GM21529 (cell line): Measurements from ENCODE around the gene CLEC4E.
"Not testable (repeated sequence)": the region's sequence is repeated elsewhere in the genome, so short reads cannot be mapped to it uniquely, and the experiment has no call there.

Experiments
- ATAC-seq: cut with Tn5 transposase; IDR thresholded peaks from one replicate; pipeline ENCODE4 v1.9.1; 2021; ENCODE audit not compliant: unreplicated experiment

The CLEC4E gene, protein sequence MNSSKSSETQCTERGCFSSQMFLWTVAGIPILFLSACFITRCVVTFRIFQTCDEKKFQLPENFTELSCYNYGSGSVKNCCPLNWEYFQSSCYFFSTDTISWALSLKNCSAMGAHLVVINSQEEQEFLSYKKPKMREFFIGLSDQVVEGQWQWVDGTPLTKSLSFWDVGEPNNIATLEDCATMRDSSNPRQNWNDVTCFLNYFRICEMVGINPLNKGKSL

GRCh38 chr12:8540831-8541230 is at the start of gene CLEC4E:
CLEC4E (minus strand) TSS chr12:8540905; CDS start chr12:8540797, 108 bp downstream.
- not testable (repeated sequence) for ATAC-seq

- no peak for ATAC-seq
Observed at GRCh38 chr12:8589679-8590078, 49.0 kb upstream of the CLEC4E start.

DNA sequence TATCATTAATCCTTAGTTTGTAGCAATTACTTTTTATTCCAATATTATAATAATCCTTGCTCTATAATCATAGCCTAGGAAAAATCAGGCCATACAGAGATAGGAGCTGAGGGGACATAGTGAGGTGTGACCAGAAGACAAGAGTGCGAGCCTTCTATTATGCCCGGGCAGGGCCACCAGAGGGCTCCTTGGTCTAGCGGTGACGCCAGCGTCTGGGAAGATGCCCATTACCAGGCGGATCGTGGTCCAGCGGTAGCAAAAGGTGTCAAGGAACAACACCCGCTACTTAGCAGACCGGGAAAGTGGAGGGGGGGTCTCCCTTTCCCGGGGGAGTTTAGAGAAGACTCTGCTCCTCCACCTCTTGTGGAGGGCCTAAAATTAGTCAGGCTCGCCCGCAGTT is 43.8 kb upstream of the CLEC4E start:
- ATAC-seq, result not testable (repeated sequence)

GRCh38 chr12:8584004-8584403 is 43.3 kb upstream of the CLEC4E start:
- ATAC-seq, result no peak

DNA sequence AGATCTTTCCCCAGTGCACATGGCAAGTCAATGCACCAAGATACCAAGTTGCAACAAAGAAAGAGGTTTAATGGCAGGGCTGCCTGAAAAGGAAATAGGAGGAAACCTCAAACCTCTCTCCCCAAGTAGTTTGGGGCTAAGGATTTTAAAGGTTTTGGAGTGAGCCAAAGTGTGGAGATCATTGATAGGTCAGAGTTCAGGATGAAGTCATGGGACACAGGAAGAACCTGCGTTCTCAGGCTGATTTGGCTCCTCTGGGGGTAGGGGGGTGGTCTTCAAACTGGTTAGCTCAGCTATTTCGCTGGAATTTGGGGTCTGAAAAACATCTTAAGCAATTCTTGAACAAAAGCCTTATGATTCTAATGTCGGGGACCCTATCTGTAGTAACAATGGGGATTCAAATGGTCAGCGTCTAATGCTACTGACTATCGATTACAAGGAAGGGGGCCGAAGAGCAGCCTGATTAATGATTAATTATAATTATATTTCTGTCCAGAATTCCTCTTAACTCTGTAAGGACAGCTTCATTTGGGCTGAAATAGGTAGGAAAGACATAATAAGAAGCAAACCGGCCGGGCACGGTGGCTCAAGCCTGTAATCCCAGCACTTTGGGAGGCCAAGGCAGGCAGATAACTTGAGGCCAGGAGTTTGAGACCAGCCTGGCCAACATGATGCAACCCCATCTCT is 40.5 kb upstream of the CLEC4E start:
- no peak for ATAC-seq

DNA sequence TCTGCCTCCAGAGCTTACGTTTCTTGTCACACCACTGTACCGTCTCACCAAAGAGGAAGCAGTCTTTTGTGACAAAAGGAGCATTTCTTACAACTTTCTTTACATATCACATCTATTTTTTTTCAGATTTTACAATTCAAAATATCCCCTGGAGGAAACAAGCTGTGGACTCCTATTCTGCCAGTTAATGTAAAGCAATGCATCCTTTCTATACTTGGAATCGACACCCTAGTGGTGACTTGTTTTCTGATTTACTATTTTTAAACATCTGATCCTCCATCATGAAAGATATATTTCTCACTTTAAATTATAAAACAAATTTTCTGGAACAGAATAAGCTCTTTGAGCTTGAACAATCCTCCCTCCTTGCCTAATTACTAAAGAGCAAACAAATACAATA is 37.2 kb upstream of the CLEC4E start:
- ATAC-seq, result no peak

- no peak for ATAC-seq
Observed at GRCh38 chr12:8572507-8572906, 31.8 kb upstream of the CLEC4E start.

- no peak for ATAC-seq
Observed at GRCh38 chr12:8566525-8566924, 25.8 kb upstream of the CLEC4E start.

- ATAC-seq, result not testable (repeated sequence)
Observed at GRCh38 chr12:8566052-8566451, 25.3 kb upstream of the CLEC4E start.

DNA sequence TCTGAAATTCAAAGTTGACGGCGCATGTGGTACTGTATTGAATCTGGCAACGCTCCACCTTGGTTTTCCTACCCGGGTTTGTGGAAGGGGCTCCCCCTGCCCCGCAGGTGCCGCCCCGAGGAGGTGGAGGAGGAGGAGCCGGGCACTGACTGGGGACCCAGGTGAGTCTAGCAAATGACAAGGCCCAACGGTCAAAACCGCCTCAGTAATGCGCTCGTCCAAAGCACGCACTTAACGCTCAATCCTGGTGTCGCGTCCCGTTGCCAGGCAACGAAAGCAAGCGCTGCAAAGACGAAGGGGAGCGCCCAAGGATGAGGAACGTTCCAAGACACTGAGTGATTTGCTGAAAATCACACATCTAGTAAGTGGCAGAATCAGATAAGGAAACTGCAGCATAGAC is 24.0 kb upstream of the CLEC4E start:
- no peak for ATAC-seq

- ATAC-seq, result no peak
Observed at GRCh38 chr12:8563356-8563755, 22.7 kb upstream of the CLEC4E start.

- ATAC-seq, result no peak
Observed at GRCh38 chr12:8562310-8562709, 21.6 kb upstream of the CLEC4E start.

GRCh38 chr12:8561011-8561410 is 20.3 kb upstream of the CLEC4E start:
- no peak for ATAC-seq

- no peak for ATAC-seq
Observed at GRCh38 chr12:8559676-8560075, 19.0 kb upstream of the CLEC4E start.

- ATAC-seq, result no peak
Observed at GRCh38 chr12:8556531-8557097, 15.9 kb upstream of the CLEC4E start.

DNA sequence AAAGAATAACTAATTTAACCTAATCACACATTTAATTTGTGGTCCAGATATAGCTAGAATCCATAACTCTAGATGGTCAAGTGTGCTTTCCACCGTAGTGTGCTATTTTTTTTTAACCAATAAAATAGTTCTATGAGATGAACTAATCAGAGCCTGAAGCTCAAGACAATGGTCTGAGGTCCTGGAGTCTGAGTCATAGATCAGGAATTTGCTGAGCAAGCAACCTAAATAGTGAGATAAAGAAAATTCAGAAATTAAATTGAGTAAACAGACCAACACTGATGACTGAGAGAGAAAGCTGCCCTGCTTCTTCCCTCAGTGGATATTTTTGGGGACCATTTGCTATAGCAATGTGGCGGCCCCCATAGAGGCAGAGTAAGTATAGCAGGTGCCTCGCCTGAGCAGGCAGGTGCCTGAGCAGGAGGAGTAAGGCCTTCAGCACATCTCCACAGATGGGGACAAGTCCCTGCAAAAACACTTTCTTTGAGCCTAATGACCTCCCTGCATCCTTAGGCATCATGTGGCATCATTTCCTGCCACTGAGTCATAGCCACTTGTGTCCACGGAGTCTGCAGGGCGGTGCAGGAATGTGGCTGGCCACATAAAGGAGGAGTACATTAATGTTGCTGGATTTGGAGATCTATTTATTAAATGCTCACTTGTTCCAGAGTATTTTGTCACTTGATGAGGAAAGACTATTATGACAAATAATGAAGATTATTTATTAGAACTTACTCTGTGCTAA is 13.9 kb upstream of the CLEC4E start:
- ATAC-seq, result no peak

GRCh38 chr12:8553088-8553627 is 12.5 kb upstream of the CLEC4E start:
- no peak for ATAC-seq

GRCh38 chr12:8549381-8549780 is 8.7 kb upstream of the CLEC4E start:
- ATAC-seq, result no peak

DNA sequence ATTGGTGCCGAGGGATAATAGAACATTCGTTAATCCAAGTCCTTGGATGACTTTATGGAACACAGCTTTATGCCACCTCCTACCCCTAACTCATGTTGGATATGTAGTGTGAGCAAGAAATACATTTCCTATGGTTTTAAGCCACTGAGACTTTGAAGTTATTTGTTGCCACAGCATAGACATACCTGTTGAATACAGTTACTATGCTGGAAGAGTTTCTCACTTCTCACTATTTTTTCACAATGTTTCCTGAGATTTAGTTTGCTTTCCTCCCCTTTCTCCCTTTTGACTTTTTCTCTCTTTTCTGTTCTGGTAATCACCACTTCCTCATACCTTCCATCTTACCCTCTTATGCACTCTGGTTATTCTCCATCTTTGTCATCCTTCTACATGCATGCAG is 7.5 kb upstream of the CLEC4E start:
- ATAC-seq, result no peak

DNA sequence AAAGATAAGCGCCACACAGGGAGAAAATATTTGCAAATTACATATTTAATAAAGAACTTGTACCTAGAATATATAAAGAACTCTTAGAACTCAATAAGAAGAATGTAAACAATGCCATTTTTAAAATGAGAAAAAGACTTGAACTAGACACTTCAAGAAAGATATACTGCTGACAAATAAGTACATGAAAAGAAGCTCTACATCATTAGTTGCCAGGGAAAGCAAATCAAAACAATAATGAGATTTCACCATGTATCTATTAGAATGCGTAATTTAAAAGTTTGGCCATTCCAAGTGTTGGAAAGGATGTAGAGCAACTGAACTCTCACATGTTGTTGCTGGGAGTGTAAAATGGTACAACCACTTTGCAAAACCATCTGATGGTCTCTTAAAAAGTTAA is 6.9 kb upstream of the CLEC4E start:
- no peak for ATAC-seq

DNA sequence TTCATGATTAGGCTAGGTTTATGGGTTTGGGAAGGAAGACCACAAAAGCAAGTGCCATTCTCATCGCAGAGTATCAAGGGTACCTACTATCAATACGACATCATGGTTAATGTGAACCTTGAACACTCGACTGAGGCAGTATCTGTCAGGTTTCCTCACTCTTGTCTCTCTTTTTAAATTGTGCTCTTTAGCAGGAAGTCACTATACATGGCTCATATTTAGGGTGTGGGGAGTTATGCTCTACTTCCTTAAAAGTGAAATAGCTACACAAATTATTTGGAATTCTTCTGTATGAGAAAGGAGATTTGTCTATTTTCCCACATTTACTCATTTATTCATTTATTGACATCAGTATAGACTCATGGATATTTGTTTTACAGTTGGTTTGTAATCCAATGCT is 5.9 kb upstream of the CLEC4E start:
- ATAC-seq, result no peak

GRCh38 chr12:8544295-8544694 is 3.6 kb upstream of the CLEC4E start:
- no peak for ATAC-seq
